HEK293 (cell line): ENCODE data around the gene CTBP1.

Experiments used
- RBAK ChIP-seq: fragments of 450-650 bp; formaldehyde crosslinking; IDR thresholded peaks from 2 replicates; pipeline ENCODE4 v1.5.1; 2016; ENCODE audit warnings: missing biosample characterization, missing genetic modification characterization
- SETDB1 ChIP-seq: IDR thresholded peaks from one replicate; pipeline ENCODE4 v1.6.1; 2017; ENCODE audit warnings: mild to moderate bottlenecking, low read length, moderate library complexity, mixed read lengths; ENCODE audit not compliant: insufficient read length
- YY1 ChIP-seq: fragments of 450-650 bp; formaldehyde crosslinking; IDR thresholded peaks from 2 replicates; pipeline ENCODE4 v1.5.1; 2018; ENCODE audit warnings: missing biosample characterization, missing genetic modification characterization
- ZBTB7A ChIP-seq: fragments of 450-650 bp; formaldehyde crosslinking; IDR thresholded peaks from 2 replicates; pipeline ENCODE4 v1.5.1; 2016; ENCODE audit warnings: low read depth, missing biosample characterization, missing genetic modification characterization
- ZNF2 ChIP-seq: fragments of 450-650 bp; formaldehyde crosslinking; IDR thresholded peaks from 2 replicates; pipeline ENCODE4 v1.5.1; 2016; ENCODE audit warnings: missing biosample characterization, missing genetic modification characterization
- ZNF311 ChIP-seq: fragments of 450-650 bp; formaldehyde crosslinking; IDR thresholded peaks from 2 replicates; pipeline ENCODE4 v1.5.1; 2017; ENCODE audit warnings: missing biosample characterization, missing genetic modification characterization, borderline replicate concordance
- ZNF514 ChIP-seq: fragments of 450-650 bp; formaldehyde crosslinking; IDR thresholded peaks from 2 replicates; pipeline ENCODE4 v1.5.1; 2016; ENCODE audit warnings: missing biosample characterization, missing genetic modification characterization
- ZNF626 ChIP-seq: fragments of 450-650 bp; sonication (Bioruptor Pico); formaldehyde crosslinking; IDR thresholded peaks from 2 replicates; pipeline ENCODE4 v1.5.1; 2018; ENCODE audit warnings: missing biosample characterization, missing genetic modification characterization, inconsistent platforms
- TF ChIP-seq, protein P1 (sequence below): fragments of 450-650 bp; formaldehyde crosslinking; IDR thresholded peaks from 2 replicates; pipeline ENCODE4 v1.5.1; 2016; ENCODE audit warnings: missing biosample characterization, missing genetic modification characterization
- TF ChIP-seq, protein P2 (sequence below): fragments of 450-650 bp; formaldehyde crosslinking; IDR thresholded peaks from 2 replicates; pipeline ENCODE4 v1.5.1; 2016; ENCODE audit warnings: missing biosample characterization, missing genetic modification characterization
- TF ChIP-seq, protein P3 (sequence below): IDR thresholded peaks from 2 replicates; pipeline ENCODE4 v1.6.1; 2011; ENCODE audit warnings: mild to moderate bottlenecking, low read depth, low read length, borderline replicate concordance
- TF ChIP-seq, protein P4 (sequence below): fragments of 450-650 bp; formaldehyde crosslinking; optimal IDR thresholded peaks from 2 replicates; pipeline ENCODE3; 2016; ENCODE audit warnings: missing biosample characterization, mild to moderate bottlenecking, missing genetic modification characterization
- TF ChIP-seq, protein P5 (sequence below): fragments of 450-650 bp; formaldehyde crosslinking; IDR thresholded peaks from 2 replicates; pipeline ENCODE4 v1.5.1; 2016; ENCODE audit warnings: missing biosample characterization, missing genetic modification characterization

DNA sequence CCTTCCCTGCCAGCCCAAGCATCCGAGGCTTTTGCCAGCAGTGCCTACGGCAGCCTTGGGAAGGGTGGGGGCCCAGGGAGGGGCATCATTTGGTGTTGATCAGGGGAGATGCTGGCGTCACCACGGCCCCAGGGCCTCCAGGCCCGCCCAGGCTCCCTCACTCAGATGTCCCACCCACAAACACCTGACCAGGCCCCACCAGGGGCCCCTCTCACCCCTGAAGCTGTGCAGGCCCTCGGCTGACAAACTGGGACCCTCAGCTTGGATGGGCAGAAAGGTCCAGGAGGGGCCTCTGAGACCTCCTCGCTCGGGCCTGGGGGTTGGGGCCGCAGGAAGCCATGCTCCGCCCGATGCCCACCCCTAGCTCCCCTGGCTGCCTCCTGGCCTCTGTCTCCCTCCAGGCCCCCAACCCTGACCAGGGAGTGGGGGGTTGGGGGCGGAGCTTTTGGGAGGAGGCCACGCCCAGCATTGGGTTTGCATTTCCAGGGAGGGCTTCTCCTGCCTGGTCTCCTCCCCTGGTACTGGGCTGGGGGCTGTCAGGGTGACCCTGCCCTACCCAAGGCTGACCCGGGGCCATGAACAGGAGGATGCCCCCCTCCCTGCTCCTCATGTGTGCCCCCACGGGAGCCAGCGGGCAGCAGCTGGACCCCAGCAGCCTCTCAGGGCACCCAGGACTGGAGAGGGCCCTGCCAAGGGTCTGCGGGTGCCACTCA lies 43.2 kb downstream of the CTBP1 start:
- TF ChIP-seq, protein P1, sequence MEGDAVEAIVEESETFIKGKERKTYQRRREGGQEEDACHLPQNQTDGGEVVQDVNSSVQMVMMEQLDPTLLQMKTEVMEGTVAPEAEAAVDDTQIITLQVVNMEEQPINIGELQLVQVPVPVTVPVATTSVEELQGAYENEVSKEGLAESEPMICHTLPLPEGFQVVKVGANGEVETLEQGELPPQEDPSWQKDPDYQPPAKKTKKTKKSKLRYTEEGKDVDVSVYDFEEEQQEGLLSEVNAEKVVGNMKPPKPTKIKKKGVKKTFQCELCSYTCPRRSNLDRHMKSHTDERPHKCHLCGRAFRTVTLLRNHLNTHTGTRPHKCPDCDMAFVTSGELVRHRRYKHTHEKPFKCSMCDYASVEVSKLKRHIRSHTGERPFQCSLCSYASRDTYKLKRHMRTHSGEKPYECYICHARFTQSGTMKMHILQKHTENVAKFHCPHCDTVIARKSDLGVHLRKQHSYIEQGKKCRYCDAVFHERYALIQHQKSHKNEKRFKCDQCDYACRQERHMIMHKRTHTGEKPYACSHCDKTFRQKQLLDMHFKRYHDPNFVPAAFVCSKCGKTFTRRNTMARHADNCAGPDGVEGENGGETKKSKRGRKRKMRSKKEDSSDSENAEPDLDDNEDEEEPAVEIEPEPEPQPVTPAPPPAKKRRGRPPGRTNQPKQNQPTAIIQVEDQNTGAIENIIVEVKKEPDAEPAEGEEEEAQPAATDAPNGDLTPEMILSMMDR (tag by site-specific recombination): no peak
- TF ChIP-seq ZNF311 (tag by site-specific recombination): no peak
- TF ChIP-seq, protein P2, sequence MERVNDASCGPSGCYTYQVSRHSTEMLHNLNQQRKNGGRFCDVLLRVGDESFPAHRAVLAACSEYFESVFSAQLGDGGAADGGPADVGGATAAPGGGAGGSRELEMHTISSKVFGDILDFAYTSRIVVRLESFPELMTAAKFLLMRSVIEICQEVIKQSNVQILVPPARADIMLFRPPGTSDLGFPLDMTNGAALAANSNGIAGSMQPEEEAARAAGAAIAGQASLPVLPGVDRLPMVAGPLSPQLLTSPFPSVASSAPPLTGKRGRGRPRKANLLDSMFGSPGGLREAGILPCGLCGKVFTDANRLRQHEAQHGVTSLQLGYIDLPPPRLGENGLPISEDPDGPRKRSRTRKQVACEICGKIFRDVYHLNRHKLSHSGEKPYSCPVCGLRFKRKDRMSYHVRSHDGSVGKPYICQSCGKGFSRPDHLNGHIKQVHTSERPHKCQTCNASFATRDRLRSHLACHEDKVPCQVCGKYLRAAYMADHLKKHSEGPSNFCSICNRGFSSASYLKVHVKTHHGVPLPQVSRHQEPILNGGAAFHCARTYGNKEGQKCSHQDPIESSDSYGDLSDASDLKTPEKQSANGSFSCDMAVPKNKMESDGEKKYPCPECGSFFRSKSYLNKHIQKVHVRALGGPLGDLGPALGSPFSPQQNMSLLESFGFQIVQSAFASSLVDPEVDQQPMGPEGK (tag by site-specific recombination): no peak
- TF ChIP-seq SETDB1: no peak
- TF ChIP-seq, protein P3, sequence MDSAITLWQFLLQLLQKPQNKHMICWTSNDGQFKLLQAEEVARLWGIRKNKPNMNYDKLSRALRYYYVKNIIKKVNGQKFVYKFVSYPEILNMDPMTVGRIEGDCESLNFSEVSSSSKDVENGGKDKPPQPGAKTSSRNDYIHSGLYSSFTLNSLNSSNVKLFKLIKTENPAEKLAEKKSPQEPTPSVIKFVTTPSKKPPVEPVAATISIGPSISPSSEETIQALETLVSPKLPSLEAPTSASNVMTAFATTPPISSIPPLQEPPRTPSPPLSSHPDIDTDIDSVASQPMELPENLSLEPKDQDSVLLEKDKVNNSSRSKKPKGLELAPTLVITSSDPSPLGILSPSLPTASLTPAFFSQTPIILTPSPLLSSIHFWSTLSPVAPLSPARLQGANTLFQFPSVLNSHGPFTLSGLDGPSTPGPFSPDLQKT: no peak
- no peak for TF ChIP-seq ZNF514 (tag by site-specific recombination)
- TF ChIP-seq ZNF626 (tag by site-specific recombination): no peak
- TF ChIP-seq, protein P4, sequence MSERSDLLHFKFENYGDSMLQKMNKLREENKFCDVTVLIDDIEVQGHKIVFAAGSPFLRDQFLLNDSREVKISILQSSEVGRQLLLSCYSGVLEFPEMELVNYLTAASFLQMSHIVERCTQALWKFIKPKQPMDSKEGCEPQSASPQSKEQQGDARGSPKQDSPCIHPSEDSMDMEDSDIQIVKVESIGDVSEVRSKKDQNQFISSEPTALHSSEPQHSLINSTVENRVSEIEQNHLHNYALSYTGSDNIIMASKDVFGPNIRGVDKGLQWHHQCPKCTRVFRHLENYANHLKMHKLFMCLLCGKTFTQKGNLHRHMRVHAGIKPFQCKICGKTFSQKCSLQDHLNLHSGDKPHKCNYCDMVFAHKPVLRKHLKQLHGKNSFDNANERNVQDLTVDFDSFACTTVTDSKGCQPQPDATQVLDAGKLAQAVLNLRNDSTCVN (tag by site-specific recombination): no peak
- no peak for TF ChIP-seq YY1 (tag by site-specific recombination)
- TF ChIP-seq ZBTB7A (tag by site-specific recombination): no peak
- TF ChIP-seq, protein P5, sequence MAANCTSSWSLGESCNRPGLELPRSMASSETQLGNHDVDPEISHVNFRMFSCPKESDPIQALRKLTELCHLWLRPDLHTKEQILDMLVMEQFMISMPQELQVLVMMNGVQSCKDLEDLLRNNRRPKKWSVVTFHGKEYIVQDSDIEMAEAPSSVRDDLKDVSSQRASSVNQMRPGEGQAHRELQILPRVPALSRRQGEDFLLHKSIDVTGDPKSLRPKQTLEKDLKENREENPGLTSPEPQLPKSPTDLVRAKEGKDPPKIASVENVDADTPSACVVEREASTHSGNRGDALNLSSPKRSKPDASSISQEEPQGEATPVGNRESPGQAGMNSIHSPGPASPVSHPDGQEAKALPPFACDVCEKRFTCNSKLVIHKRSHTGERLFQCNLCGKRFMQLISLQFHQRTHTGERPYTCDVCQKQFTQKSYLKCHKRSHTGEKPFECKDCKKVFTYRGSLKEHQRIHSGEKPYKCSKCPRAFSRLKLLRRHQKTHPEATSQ (tag by site-specific recombination): no peak
- no peak for TF ChIP-seq RBAK (tag by site-specific recombination)
- TF ChIP-seq ZNF2 (tag by site-specific recombination): no peak
